GM18858 (cell line): Measurements from ENCODE around the gene OPRL1.

Experiments
- ATAC-seq: cut with Tn5 transposase; IDR thresholded peaks from one replicate; pipeline ENCODE4 v1.9.1; 2021; ENCODE audit not compliant: unreplicated experiment

Gene OPRL1

DNA sequence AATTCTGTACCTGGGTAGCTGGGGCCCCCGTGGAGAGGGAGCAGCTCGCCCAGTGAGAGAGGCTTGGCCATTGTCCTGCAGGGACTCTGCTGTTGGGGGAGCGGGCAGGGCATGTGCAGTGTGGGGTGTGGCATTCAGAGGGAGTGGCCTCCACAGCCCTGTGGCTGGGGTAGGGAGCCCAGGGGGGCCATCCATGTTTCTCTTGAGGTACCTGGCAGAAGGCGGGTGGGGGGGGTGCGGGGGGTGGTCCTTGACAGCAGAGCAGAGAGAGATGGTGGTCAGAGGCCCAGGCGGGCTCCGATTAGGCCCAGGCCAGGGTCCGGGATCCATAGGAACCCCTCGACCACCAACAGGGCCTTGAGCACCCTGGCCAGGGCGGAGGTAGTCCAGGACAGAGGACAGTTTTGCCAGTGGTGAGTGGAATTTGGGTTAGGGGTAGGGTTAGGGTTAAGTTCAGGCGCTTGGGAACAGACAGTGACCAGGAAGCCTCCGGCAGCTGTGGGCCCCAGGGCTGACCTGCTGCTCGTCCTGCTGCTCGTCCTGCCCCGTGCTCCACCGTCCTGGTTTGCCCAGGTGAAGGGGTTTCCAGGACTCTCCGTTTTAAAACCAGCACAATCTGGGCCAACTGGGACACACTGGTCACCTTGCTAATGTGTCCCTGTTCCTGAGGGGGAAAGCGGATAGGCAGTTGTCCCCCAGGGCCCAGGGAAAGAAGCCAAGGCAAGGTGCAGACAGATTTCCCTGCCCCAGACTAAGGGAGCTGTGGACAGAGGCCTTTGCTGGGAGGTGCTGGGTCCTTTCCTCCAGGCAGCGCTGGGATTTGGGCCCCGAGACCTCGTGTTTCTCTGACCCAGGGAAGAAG lies 59.5 kb downstream of the OPRL1 start:
- no peak for ATAC-seq

DNA sequence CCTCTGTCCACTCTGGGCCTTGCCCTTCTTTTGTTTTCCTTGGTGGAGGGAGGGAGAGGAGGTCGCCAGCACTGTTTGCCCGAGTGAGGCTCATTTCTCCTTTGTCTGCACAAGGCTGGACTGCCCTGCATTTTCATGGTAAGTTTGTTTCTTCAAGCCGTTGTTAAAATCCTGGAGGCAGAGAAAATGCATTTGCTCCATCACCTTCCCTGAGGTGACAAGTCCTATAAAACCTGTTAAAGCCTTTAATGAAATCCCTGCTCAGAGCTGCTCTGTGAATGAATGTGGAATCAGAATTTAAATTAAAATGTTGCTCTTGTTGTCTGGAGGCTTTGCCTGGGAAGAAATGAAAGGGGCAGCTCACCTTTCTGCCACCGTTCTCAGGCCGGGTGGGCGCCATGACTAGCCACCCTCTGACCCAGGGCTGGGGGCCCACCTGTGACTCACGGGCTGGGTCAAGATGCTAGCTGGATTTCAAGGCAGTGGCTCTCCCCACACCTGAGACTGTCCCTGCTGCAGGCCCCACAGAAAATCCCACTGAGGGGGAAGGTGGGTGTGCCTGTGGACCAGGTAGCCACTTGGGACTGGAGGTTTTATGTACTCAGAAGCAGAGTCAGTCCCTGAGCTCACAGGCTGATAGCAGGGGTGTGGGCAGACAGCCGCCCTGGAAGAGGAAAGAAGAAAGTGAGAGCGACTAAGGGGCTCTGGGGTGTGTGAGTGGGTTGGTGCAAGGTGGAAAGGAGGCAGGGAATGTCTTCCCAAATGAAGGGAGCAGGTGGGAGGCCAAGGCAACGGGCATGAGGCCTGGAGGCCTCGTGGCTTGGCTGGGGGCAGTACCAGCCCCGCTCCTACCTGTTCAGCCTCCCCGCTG lies 60.4 kb downstream of the OPRL1 start:
- no peak for ATAC-seq

DNA sequence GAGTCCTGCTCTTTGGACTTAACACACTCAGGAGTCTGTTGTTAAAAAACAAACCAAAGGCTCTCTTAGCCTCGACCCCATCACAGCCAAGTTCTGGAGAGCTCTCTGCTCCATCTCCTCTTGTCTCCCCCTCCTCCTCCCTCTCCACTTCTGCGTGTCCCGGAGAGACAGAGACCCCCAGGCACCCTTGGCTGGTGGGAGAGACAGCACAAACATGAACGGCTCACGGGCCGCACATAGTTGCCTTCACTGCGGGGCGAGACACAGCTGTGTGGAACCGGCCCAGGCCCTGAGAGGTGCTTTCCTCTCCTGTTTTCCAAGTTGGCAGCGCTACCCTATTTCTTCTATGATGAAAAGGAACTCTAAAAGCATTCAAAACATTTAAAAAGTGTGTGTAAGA lies 61.1 kb downstream of the OPRL1 start:
- no peak for ATAC-seq

GRCh38 chr20:64142590-64142989 lies 62.7 kb downstream of the OPRL1 start:
- no peak for ATAC-seq

GRCh38 chr20:64143018-64143801 lies 63.3 kb downstream of the OPRL1 start:
- no peak for ATAC-seq

DNA sequence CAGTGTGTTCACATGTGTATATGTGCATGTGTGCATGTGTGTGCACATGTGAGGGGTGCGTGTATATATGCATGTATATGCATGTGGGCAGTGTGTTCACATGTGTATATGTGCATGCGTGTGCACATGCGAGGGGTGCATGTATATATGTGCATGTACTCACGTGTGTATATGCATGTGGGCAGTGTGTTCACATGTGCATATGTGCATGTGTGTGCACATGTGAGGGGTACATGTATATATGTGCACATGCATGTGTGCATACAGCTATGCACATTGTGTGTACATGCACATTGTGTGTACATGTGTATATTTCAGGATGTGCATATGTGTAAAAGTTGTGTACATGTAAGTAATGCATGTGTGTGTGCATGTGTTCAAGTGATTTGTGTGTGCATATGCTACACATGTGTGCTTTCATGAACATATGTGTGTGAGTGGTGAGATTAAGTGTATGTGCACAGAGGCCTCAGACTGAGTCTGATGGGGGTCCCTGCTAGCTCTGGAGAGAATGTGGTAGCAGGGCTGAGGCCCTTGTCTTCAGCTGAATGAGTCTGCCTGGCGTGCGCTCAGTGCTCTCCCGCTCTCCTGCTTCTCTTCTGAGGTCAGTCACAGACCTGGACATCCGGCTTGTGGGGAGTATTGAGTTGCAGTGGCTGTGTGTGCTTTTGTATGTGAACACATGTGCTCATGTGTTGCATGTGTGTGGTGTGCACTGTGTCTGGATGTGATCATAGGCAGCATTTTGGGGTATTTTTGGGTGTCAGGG lies 64.4 kb downstream of the OPRL1 start:
- no peak for ATAC-seq

- ATAC-seq: no peak
Observed at GRCh38 chr20:64145458-64146300, 65.8 kb downstream of the OPRL1 start.

GRCh38 chr20:64146301-64146935 lies 66.5 kb downstream of the OPRL1 start:
- ATAC-seq: no peak

GRCh38 chr20:64146936-64147477 lies 67.1 kb downstream of the OPRL1 start:
- no peak for ATAC-seq

DNA sequence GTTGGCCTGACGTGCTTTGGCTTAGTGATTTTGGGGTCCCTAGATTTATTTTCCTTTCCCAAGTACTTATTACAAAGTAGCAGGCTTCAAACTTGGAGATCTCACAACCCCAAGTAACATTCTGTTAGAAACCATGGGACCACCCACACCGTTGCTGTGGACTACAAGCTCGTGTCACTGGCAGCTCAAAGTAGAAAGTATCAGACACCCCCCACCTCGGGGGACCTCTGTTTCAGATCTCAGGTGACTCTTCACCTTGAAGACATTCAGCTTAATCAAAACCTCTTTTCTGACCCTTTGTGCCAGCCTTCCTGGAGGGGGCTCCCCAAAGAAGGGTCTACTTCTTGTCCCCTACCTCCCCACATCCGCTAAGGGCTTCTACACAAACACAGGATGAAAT lies 68.7 kb downstream of the OPRL1 start:
- no peak for ATAC-seq

- ATAC-seq: no peak
Observed at GRCh38 chr20:64149141-64149540, 69.3 kb downstream of the OPRL1 start.

- ATAC-seq: no peak
Observed at GRCh38 chr20:64149809-64150560, 70.1 kb downstream of the OPRL1 start.
